CD4-positive, alpha-beta T cell treated with Interleukin-21 for 1 hour (primary cell): ENCODE measurements around the gene SHISAL2A.
"Not testable (repeated sequence)": the region's sequence is repeated elsewhere in the genome, so short reads cannot be mapped to it uniquely, and the experiment has no call there.

Experiments
- DNase-seq: peaks from one replicate; pipeline ENCODE4 v3.0.0-alpha.2; 2020

The SHISAL2A gene

DNA sequence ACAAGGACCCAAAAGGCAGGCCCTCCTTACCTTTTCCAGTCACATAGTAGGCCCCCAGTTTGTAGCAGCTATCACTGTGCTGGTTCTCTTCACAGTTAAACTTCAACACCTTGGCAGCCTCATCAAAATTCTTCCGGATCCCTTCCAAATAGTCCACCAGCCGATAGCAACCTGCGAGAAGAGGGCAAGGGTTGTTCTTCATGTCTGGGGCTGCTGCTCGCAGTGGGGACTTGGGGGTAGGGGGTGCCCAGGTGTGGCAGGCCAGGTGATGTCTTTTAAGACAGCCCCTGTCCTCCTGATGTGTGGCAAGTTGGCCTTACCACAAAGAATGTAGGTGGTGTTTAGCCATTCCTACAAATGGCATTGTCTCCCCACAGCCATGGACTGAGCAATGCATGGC, 59.7 kb downstream of the SHISAL2A start:
- no peak for DNase-seq

DNA sequence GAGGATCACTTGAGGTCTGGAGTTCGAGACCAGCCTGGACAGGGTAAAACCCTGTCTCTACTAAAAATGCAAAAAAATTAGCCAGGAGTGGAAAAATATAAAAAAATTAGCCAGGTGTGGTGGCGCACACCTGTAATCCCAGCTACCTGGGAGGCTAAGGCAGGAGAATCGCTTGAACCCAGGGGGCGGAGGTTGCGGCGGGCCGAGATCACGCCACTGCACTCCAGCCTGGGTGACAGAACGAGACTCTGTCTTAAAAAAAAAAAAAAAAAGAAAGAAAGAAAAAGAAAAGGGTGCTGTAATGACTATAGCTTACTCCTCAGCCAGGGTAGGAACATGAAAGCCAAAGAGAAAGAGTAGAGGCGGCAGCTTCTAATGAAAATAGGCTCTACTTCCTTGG, 60.4 kb downstream of the SHISAL2A start:
- not testable (repeated sequence) for DNase-seq

GRCh38 chr1:52693843-52694242, 60.9 kb downstream of the SHISAL2A start:
- DNase-seq = no peak

GRCh38 chr1:52695627-52696026, 62.7 kb downstream of the SHISAL2A start:
- no peak for DNase-seq

- DNase-seq = peak; percentile 67
These were observed 65.1 kb downstream of the SHISAL2A start, which contains the start of gene COA7 for GRCh38 chr1:52697795-52698674. COA7 (minus strand) TSS chr1:52698347; CDS start chr1:52698326, 21 bp downstream.

DNA sequence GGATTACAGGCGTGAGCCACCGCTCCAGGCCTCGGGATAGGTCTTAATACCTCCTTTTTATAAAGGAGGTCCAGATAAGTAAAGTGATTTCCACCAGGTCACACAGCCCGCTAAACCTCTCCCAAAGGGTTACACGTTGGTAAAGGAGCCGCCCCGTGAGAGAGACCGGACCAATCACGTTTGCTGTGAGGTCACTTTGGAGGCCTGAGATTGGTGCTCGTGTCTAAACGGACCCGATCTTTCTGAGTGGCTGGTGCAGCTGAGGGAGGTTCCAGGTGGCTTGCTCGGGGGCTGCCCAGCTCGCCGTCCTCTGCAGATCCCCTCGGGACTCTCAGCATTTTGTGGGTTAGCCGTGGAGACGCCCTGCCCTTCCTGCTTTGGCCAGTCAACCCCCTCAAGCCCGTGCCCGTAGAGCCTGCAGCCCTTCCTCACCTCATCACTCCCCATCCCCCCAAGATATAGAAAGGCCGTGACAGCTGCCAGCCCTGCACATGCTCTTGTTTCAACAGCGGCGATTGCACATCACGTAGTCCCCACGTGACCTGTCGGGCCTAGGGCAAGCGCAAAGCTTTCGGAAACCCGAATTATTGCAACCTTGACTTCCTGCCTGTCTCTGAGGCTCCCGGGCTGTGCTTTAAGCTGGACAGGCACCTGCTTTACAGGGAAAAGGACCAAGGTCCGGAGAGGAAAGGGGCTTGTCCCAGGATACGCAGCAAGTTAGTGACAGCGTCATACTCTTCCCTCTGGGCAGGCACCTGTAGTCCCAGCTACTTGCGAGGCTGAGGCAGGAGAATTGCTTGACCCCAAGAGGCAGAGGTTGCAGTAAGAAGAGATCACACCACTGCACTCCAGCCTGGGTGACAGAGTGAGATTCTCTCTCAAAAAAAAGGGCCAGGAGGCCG, 70.2 kb downstream of the SHISAL2A start:
- peak; percentile 90 for DNase-seq

- DNase-seq = no peak
These were observed 73.2 kb downstream of the SHISAL2A start for GRCh38 chr1:52706136-52706670.
